IMR-90 (cell line): ENCODE measurements around the gene ACP4. TPM values are rescaled to one million over a fixed set of nuclear protein-coding genes. Genes with fewer than 3 reads are reported as not detected.

Experiments used
- ATAC-seq: fragments of 200-7000 bp; cut with Tn5 transposase; 2 replicates; pipeline ENCODE4 v1.9.1; 2020; ENCODE audit warnings: low read depth, mild to moderate bottlenecking, moderate library complexity
- BruUV-seq: library from RNA; stranded (reverse); fragments of 400-500 nt; replicated peaks from 2 replicates; lab custom pipeline; 2021; lab: Mats Ljungman, UMichigan
- CTCF ChIA-PET: fragments of 300-600 bp; formaldehyde crosslinking; extraction: SDS; loops from one replicate; lab custom pipeline; 2021; ENCODE audit warnings: antibody characterized with exemption; lab: Yijun Ruan, JAX
- POLR2A ChIA-PET: fragments of 300-600 bp; sonication (Branson Sonifier 250); formaldehyde crosslinking; loops from one replicate; lab custom pipeline; 2022; ENCODE audit warnings: antibody characterized with exemption; ENCODE audit not compliant: unreplicated experiment; lab: Charles Lee
- DNase-seq: peaks from one replicate; pipeline ENCODE4 v3.0.0; 2013
- H2AFZ ChIP-seq: replicated peaks from 2 replicates; pipeline ENCODE3; 2013; ENCODE audit warnings: low read length, mild to moderate bottlenecking; ENCODE audit not compliant: poor library complexity
- H2AK5ac ChIP-seq: 2 replicates; pipeline ENCODE4 v1.6.1; 2013; ENCODE audit warnings: low read depth, low read length, inconsistent platforms
- H2AK9ac ChIP-seq: replicated peaks from 2 replicates; pipeline ENCODE3; 2013; ENCODE audit warnings: mild to moderate bottlenecking, low read depth, low read length, moderate library complexity; ENCODE audit not compliant: poor library complexity
- H2BK120ac ChIP-seq: 2 replicates; pipeline ENCODE4 v1.6.1; 2013; ENCODE audit warnings: low read depth, low read length, inconsistent platforms
- H2BK15ac ChIP-seq: 3 replicates; pipeline ENCODE4 v1.6.1; 2013; ENCODE audit warnings: low read depth, low read length, inconsistent platforms
- H2BK20ac ChIP-seq: 2 replicates; pipeline ENCODE4 v1.6.1; 2013; ENCODE audit warnings: low read depth, mild to moderate bottlenecking, inconsistent platforms, low read length, moderate library complexity
- H2BK5ac ChIP-seq: 2 replicates; pipeline ENCODE4 v1.6.1; 2013; ENCODE audit warnings: mild to moderate bottlenecking, low read depth, low read length, inconsistent platforms; ENCODE audit not compliant: poor library complexity, severe bottlenecking
- H3K14ac ChIP-seq: replicated peaks from 2 replicates; pipeline ENCODE4 v1.6.1; 2013; ENCODE audit warnings: low read depth, low read length, inconsistent platforms
- H3K18ac ChIP-seq: 2 replicates; pipeline ENCODE4 v1.6.1; 2013; ENCODE audit warnings: low read depth, low read length, control low read depth
- H3K23ac ChIP-seq: 2 replicates; pipeline ENCODE4 v1.6.1; 2013; ENCODE audit warnings: low read depth, low read length, inconsistent platforms
- H3K27ac ChIP-seq: 2 replicates; pipeline ENCODE4 v1.5.1; 2013; ENCODE audit warnings: mild to moderate bottlenecking, control low read depth, low read length; ENCODE audit not compliant: insufficient read depth
- H3K27me3 ChIP-seq: 2 replicates; pipeline ENCODE4 v1.6.1; 2013; ENCODE audit warnings: low read length; ENCODE audit not compliant: control insufficient read depth, insufficient read depth
- H3K36me3 ChIP-seq: 2 replicates; pipeline ENCODE4 v1.6.1; 2013; ENCODE audit warnings: low read length, mixed read lengths; ENCODE audit not compliant: control insufficient read depth, insufficient read depth
- H3K4ac ChIP-seq: 2 replicates; pipeline ENCODE4 v1.6.1; 2013; ENCODE audit warnings: low read depth, low read length, inconsistent platforms
- H3K4me1 ChIP-seq: 2 replicates; pipeline ENCODE4 v1.6.1; 2013; ENCODE audit warnings: low read length, mixed read lengths; ENCODE audit not compliant: control insufficient read depth, insufficient read depth
- H3K4me2 ChIP-seq: 2 replicates; pipeline ENCODE4 v1.6.1; 2013; ENCODE audit warnings: low read depth, mild to moderate bottlenecking, control low read depth, low read length, moderate library complexity
- H3K4me3 ChIP-seq: 2 replicates; pipeline ENCODE4 v1.5.1; 2013; ENCODE audit warnings: low read depth, mild to moderate bottlenecking, control low read depth, low read length, moderate library complexity; ENCODE audit not compliant: insufficient read depth
- H3K56ac ChIP-seq: 2 replicates; pipeline ENCODE4 v1.6.1; 2013; ENCODE audit warnings: low read length, inconsistent platforms; ENCODE audit not compliant: insufficient read depth; ENCODE audit errors: extremely low read depth
- H3K79me1 ChIP-seq, 2 experiments: 2 replicates each; pipeline ENCODE4 v1.6.1; 2013; ENCODE audit warnings: low read length in 2 of 2, inconsistent platforms in 1 of 2, low read depth in 1 of 2
- H3K9ac ChIP-seq: 2 replicates; pipeline ENCODE4 v1.6.1; 2013; ENCODE audit warnings: low read depth, low read length, control low read depth
- H3K9me1 ChIP-seq: 2 replicates; pipeline ENCODE4 v1.6.1; 2013; ENCODE audit warnings: low read length, inconsistent platforms; ENCODE audit not compliant: insufficient read depth
- H3K9me3 ChIP-seq: 2 replicates; pipeline ENCODE4 v1.6.1; 2013; ENCODE audit warnings: low read length; ENCODE audit not compliant: control insufficient read depth, insufficient read depth
- H4K20me1 ChIP-seq: 2 replicates; pipeline ENCODE4 v1.6.1; 2013; ENCODE audit warnings: low read length, inconsistent platforms; ENCODE audit not compliant: insufficient read depth
- H4K5ac ChIP-seq: 2 replicates; pipeline ENCODE4 v1.6.1; 2013; ENCODE audit warnings: mild to moderate bottlenecking, low read depth, low read length, control low read depth
- H4K8ac ChIP-seq, 2 experiments: 2 replicates each; pipeline ENCODE4 v1.6.1; 2013; ENCODE audit warnings: low read depth in 2 of 2, low read length in 2 of 2, control low read depth in 1 of 2, inconsistent platforms in 1 of 2
- H4K91ac ChIP-seq: 2 replicates; pipeline ENCODE4 v1.6.1; 2013; ENCODE audit warnings: low read depth, low read length, inconsistent platforms; ENCODE audit not compliant: insufficient read depth
- CEBPB ChIP-seq: IDR thresholded peaks from 2 replicates; pipeline ENCODE4 v1.6.1; 2012; ENCODE audit warnings: low read depth, low read length, improper control_type of control experiment
- CHD1 ChIP-seq: IDR thresholded peaks from 2 replicates; pipeline ENCODE4 v1.6.1; 2012; ENCODE audit warnings: low read depth, low read length, improper control_type of control experiment
- MAFK ChIP-seq: IDR thresholded peaks from 2 replicates; pipeline ENCODE4 v1.6.1; 2012; ENCODE audit warnings: low read depth, low read length, improper control_type of control experiment
- MAZ ChIP-seq: IDR thresholded peaks from 2 replicates; pipeline ENCODE4 v1.6.1; 2012; ENCODE audit warnings: low read depth, mild to moderate bottlenecking, low read length, improper control_type of control experiment, moderate library complexity, borderline replicate concordance
- MXI1 ChIP-seq: IDR thresholded peaks from 2 replicates; pipeline ENCODE4 v1.6.1; 2012; ENCODE audit warnings: low read depth, mild to moderate bottlenecking, low read length, moderate library complexity, borderline replicate concordance
- NFE2L2 ChIP-seq: fragments of 150-350 bp; IDR thresholded peaks from 2 replicates; pipeline ENCODE4 v1.6.1; 2016; ENCODE audit warnings: low read depth, mild to moderate bottlenecking, low read length
- RCOR1 ChIP-seq: IDR thresholded peaks from 2 replicates; pipeline ENCODE4 v1.6.1; 2012; ENCODE audit warnings: mild to moderate bottlenecking, low read length, improper control_type of control experiment; ENCODE audit not compliant: insufficient replicate concordance
- RFX5 ChIP-seq: IDR thresholded peaks from 2 replicates; pipeline ENCODE4 v1.8.0; 2012; ENCODE audit warnings: low read depth, mild to moderate bottlenecking, low read length, moderate library complexity
- SMC3 ChIP-seq: fragments of 150-350 bp; IDR thresholded peaks from 2 replicates; pipeline ENCODE4 v1.6.1; 2016; ENCODE audit warnings: low read depth, mild to moderate bottlenecking, antibody characterized with exemption, low read length, moderate library complexity
- WGBS, 2 experiments: methylation state at CpG; one replicate each; pipeline versions ENCODE4 v1.1.5 to v1.1.7; 2013; ENCODE audit warnings: missing lambda C conversion rate in 2 of 2; ENCODE audit not compliant: insufficient read length in 1 of 2; ENCODE audit errors: extremely low coverage in 2 of 2; 5-methylcytosine and 5-hydroxymethylcytosine counted together
- dilution Hi-C: fragments of 300-500 bp; cut with HindIII; formaldehyde crosslinking; loops from one replicate; pipeline ENCODE4 v1.14.3; 2018; ENCODE audit warnings: low sequenced_read_pairs; ENCODE audit not compliant: unreplicated experiment
- in situ Hi-C: fragments of 300-500 bp; cut with MboI; formaldehyde crosslinking; loops from 3 replicates; pipeline ENCODE4 v1.14.3; 2019; ENCODE audit warnings: low sequenced_read_pairs, inconsistent platforms, mixed read lengths
- intact Hi-C: fragments of 100-400 bp; cut with micrococcal nuclease; formaldehyde crosslinking; loops from 2 replicates; pipeline ENCODE4 v1.10.0; 2022
- polyA plus RNA-seq, 3 experiments: library from polyadenylated mRNA; depleted of rRNA; stranded (reverse); fragments of >200 nt; gene quantifications; 2 replicates each; pipeline ENCODE4 v1.2.3, GENCODE V29; 2012; ENCODE audit warnings: low replicate concordance in 1 of 3
- total RNA-seq: library from RNA; depleted of rRNA; stranded (reverse); fragments of >200 nt; gene quantifications from 2 replicates; pipeline ENCODE4 v1.2.3, GENCODE V29; 2012
- TF ChIP-seq, protein P1 (sequence below): fragments of 150-350 bp; IDR thresholded peaks from 2 replicates; pipeline ENCODE4 v1.6.1; 2016; ENCODE audit warnings: low read depth, mild to moderate bottlenecking, low read length, moderate library complexity, borderline replicate concordance

ACP4 gene
- total and polyA plus RNA-seq, 2 of the 4 experiments (the other 2 are of a cell fraction): not detected

DNA sequence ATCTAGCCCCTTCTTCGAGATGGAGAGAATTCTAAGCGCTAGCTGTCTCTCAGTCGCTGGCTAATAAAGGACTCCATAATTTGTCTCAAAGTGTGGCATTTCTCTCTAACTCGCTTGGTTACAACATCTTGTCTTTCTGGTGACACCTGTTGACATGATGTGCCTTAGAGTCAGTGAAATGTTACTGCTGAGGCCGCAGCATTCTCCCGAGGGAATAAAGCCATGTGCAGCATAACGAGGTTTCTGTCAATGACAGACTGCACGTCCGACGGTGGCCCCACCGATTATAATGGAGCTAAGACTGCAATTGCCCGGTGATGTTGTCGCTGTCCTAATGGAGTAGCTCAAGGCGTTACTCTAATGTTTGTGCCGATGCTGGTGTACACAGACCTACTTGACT lies 40.2 kb upstream of the ACP4 start:
- Histone ChIP-seq H2AK5ac (no peak overlapping the region), H3K56ac (no peak overlapping the region), H3K18ac (no peak overlapping the region), H2BK20ac (no peak overlapping the region), H3K14ac (no peak overlapping the region), H3K4ac (no peak overlapping the region), H4K8ac (no peak overlapping the region), H4K91ac (no peak overlapping the region), H3K4me2 (no peak overlapping the region), H3K79me1 (no peaks in the 10 kb centered on the region), H4K20me1 (no peaks in the 10 kb centered on the region), H3K36me3 (no peaks in the 10 kb centered on the region), H3K4me1 (no peaks in the 10 kb centered on the region), H3K23ac (no peak overlapping the region), H2BK120ac (no peak overlapping the region), H2BK5ac (no peak overlapping the region), H3K9ac (no peak overlapping the region), H3K27ac (no peak overlapping the region), H4K5ac (no peak overlapping the region), H2BK15ac (no peak overlapping the region), H3K4me3 (no peak overlapping the region), H2AK9ac (no peak overlapping the region), H3K27me3 (peaks cover 6% of the 10 kb centered on the region), H2AFZ (no peak overlapping the region), H3K9me3 (no peaks in the 10 kb centered on the region), H3K9me1 (no peaks in the 10 kb centered on the region)
- no TSS peak for BruUV-seq
- no peak for TF ChIP-seq MAZ
- TF ChIP-seq CHD1: no peak
- no peak for TF ChIP-seq RFX5
- TF ChIP-seq SMC3: no peak
- TF ChIP-seq MXI1: no peak
- no peak for TF ChIP-seq NFE2L2
- TF ChIP-seq, protein P1, sequence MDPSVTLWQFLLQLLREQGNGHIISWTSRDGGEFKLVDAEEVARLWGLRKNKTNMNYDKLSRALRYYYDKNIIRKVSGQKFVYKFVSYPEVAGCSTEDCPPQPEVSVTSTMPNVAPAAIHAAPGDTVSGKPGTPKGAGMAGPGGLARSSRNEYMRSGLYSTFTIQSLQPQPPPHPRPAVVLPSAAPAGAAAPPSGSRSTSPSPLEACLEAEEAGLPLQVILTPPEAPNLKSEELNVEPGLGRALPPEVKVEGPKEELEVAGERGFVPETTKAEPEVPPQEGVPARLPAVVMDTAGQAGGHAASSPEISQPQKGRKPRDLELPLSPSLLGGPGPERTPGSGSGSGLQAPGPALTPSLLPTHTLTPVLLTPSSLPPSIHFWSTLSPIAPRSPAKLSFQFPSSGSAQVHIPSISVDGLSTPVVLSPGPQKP: no peak
- TF ChIP-seq RCOR1: no peak
- TF ChIP-seq MAFK: no peak
- no peak for TF ChIP-seq CEBPB
- intact Hi-C loops (no loop called here), dilution Hi-C loops (no loop called here), in situ Hi-C loops (no loop called here)
- WGBS, 2 experiments: 14% methylated on average over 9 of the region's 15 CpGs; no CpG with 5 or more reads in 1 of the 2 experiments
- ChIA-PET CTCF (no interaction called here), POLR2A (no interaction called here)
- ATAC-seq (no peak), DNase-seq (no peak)
